Right lobe of liver (tissue), 4 donors: ENCODE data around the gene NME3.

Experiments used
- POLR2A ChIP-seq: fragments of 450-650 bp; IDR thresholded peaks from one replicate; pipeline ENCODE4 v1.6.1; 2017; ENCODE audit warnings: antibody characterized with exemption, mild to moderate bottlenecking
- TF ChIP-seq, protein P1 (sequence below), 4 donors: fragments of 200-600 bp in 3 of 4; fragments of 450-650 bp in 1 of 4; IDR thresholded peaks; one replicate each; pipeline versions ENCODE4 v1.5.1 to v1.8.0; 2016 to 2022; ENCODE audit warnings: antibody characterized with exemption in 4 of 4, mild to moderate bottlenecking in 2 of 4
- donor health status: DM: no; HTN: no; CAD: no.
- donor health status: DM: no; HTN: no; CAD: no.
- donor health status: DM: no; HTN: yes; CAD: no.

DNA sequence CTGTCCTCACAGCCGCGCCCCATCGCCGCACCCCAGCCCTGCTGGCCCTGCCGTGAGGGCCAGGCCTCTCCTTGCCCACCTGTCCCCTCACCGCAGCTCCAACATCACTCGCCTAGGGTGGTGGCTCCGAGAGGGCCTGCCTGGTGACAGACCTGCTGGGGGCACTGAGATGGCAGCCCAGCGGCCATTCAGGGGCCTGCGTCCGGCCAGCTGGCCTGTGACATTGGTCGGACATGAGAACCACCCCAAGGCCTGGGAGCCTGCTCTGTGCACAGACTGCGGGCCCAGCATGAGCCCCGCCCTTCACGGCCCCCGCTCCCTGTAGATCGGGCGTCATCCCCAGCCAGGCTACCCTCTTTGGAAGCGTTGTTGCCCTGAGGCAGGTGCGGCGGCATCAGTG lies 11.8 kb downstream of the NME3 start:
- TF ChIP-seq, protein P1, sequence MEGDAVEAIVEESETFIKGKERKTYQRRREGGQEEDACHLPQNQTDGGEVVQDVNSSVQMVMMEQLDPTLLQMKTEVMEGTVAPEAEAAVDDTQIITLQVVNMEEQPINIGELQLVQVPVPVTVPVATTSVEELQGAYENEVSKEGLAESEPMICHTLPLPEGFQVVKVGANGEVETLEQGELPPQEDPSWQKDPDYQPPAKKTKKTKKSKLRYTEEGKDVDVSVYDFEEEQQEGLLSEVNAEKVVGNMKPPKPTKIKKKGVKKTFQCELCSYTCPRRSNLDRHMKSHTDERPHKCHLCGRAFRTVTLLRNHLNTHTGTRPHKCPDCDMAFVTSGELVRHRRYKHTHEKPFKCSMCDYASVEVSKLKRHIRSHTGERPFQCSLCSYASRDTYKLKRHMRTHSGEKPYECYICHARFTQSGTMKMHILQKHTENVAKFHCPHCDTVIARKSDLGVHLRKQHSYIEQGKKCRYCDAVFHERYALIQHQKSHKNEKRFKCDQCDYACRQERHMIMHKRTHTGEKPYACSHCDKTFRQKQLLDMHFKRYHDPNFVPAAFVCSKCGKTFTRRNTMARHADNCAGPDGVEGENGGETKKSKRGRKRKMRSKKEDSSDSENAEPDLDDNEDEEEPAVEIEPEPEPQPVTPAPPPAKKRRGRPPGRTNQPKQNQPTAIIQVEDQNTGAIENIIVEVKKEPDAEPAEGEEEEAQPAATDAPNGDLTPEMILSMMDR (IDR thresholded peaks at IDR 0.05) = no peak
- no peak for TF ChIP-seq POLR2A
